ENCODE data around the gene MRTO4.
"Not testable (repeated sequence)": the region's sequence is repeated elsewhere in the genome, so short reads cannot be mapped to it uniquely, and the experiment has no call there.

The MRTO4 gene

GRCh38 chr1:19251305-19252196 is at the start of gene MRTO4, which contains the start of gene EMC1:
MRTO4 (plus strand) TSS chr1:19251805; CDS start chr1:19251836, 31 bp downstream.
EMC1 (minus strand) TSS chr1:19251524; CDS start chr1:19251509, 15 bp downstream.
- peak; percentile 96 for DNase-seq

- no peak for DNase-seq
Observed at GRCh38 chr1:19202396-19202795, 49.2 kb upstream of the MRTO4 start.

GRCh38 chr1:19203440-19203839 is 48.2 kb upstream of the MRTO4 start:
- no peak for DNase-seq

- DNase-seq = no peak
Observed at GRCh38 chr1:19204446-19205266, 46.9 kb upstream of the MRTO4 start.

- no peak for DNase-seq
Observed at GRCh38 chr1:19205403-19205802, 46.2 kb upstream of the MRTO4 start.

GRCh38 chr1:19205845-19206244 is 45.8 kb upstream of the MRTO4 start:
- DNase-seq = no peak

GRCh38 chr1:19206947-19207346 is 44.7 kb upstream of the MRTO4 start:
- DNase-seq = no peak

GRCh38 chr1:19208710-19209438 is 42.7 kb upstream of the MRTO4 start:
- no peak for DNase-seq

- peak; percentile 78 for DNase-seq
Observed at GRCh38 chr1:19209439-19209989, 42.1 kb upstream of the MRTO4 start.

GRCh38 chr1:19209990-19210771 is 41.4 kb upstream of the MRTO4 start, which contains the start of gene UBR4:
UBR4 (minus strand) TSS chr1:19210266; CDS start chr1:19210248, 18 bp downstream.
- DNase-seq = peak; percentile 97

GRCh38 chr1:19210772-19211549 is 40.6 kb upstream of the MRTO4 start:
- no peak for DNase-seq

GRCh38 chr1:19212167-19212566 is 39.4 kb upstream of the MRTO4 start:
- no peak for DNase-seq

- no peak for DNase-seq
Observed at GRCh38 chr1:19213580-19213979, 38.0 kb upstream of the MRTO4 start.

- DNase-seq = not testable (repeated sequence)
Observed at GRCh38 chr1:19216585-19216984, 35.0 kb upstream of the MRTO4 start.

- no peak for DNase-seq
Observed at GRCh38 chr1:19219451-19219850, 32.2 kb upstream of the MRTO4 start.

GRCh38 chr1:19220080-19220846 is 31.3 kb upstream of the MRTO4 start:
- DNase-seq = no peak

- no peak for DNase-seq
Observed at GRCh38 chr1:19220991-19221390, 30.6 kb upstream of the MRTO4 start.

- DNase-seq = no peak
Observed at GRCh38 chr1:19222573-19222972, 29.0 kb upstream of the MRTO4 start.

- no peak for DNase-seq
Observed at GRCh38 chr1:19222979-19223824, 28.4 kb upstream of the MRTO4 start.

Measured in activated CD4-positive, CD25-positive, alpha-beta regulatory T cell treated with anti-CD3 and anti-CD28 coated beads, Interleukin-2, amount 50 U/mL, for 72 hours (primary cell).